Ovary (tissue), 3 donors: ENCODE measurements around the gene SERP2.

Source experiments
- CTCF ChIP-seq, 3 donors: fragments of 450-650 bp in 2 of 3; fragments of 200-600 bp in 1 of 3; IDR thresholded peaks; one replicate each; pipeline versions ENCODE4 v1.5.1 to v1.8.0; 2016 to 2022; ENCODE audit warnings: antibody characterized with exemption in 3 of 3, mild to moderate bottlenecking in 1 of 3
- POLR2A ChIP-seq: fragments of 450-650 bp; IDR thresholded peaks from one replicate; pipeline ENCODE4 v1.6.1; 2017; ENCODE audit warnings: antibody characterized with exemption, mild to moderate bottlenecking, moderate library complexity
- donor health status: DM: no; HTN: no; CAD: no.

- no peak for TF ChIP-seq CTCF (IDR thresholded peaks at IDR 0.05)
- TF ChIP-seq POLR2A = no peak
Measured at GRCh38 chr13:44399074-44399473, 25.4 kb downstream of the SERP2 start.
